Common myeloid progenitor, CD34-positive (primary cell): ENCODE measurements around the gene LRRN2.

Source experiments
- CTCF ChIA-PET: fragments of 350-600 bp; sonication (Branson Sonifier 250); formaldehyde crosslinking; loops from one replicate; lab custom pipeline; 2021; ENCODE audit warnings: antibody characterized with exemption; lab: Charles Lee
- POLR2A ChIA-PET: fragments of 350-600 bp; sonication (Branson Sonifier 250); formaldehyde crosslinking; loops from one replicate; lab custom pipeline; 2021; ENCODE audit warnings: antibody characterized with exemption; lab: Charles Lee
- DNase-seq, 3 donors: peaks; one replicate each; pipeline versions ENCODE4 v3.0.0 to v3.0.0-alpha.2; 2013
- H3K27ac ChIP-seq, 2 experiments: 1 replicate in 1 of 2; 2 replicates in 1 of 2; pipeline ENCODE4 v1.7.0; 2013; ENCODE audit warnings: inconsistent platforms in 2 of 2, low read length in 2 of 2, mild to moderate bottlenecking in 2 of 2, low read depth in 1 of 2, moderate library complexity in 1 of 2; ENCODE audit not compliant: severe bottlenecking in 2 of 2, insufficient read depth in 1 of 2, poor library complexity in 1 of 2
- H3K27me3 ChIP-seq, 5 experiments: replicated peaks in 2 of 5; 1 replicate in 3 of 5; 2 replicates in 2 of 5; pipeline versions ENCODE4 v1.6.1 to v1.7.0; 2013; ENCODE audit warnings: low read length in 4 of 5, mild to moderate bottlenecking in 2 of 5, moderate library complexity in 2 of 5, inconsistent platforms in 1 of 5; ENCODE audit not compliant: insufficient read depth in 5 of 5, control insufficient read depth in 4 of 5
- H3K36me3 ChIP-seq, 4 experiments: 1 replicate in 2 of 4; 2 replicates in 2 of 4; pipeline versions ENCODE4 v1.6.1 to v1.7.0; 2013; ENCODE audit warnings: low read length in 3 of 4, control low read depth in 1 of 4, mild to moderate bottlenecking in 1 of 4; ENCODE audit not compliant: control insufficient read depth in 4 of 4, insufficient read depth in 4 of 4
- H3K4me1 ChIP-seq, 4 experiments: 1 replicate in 3 of 4; 2 replicates in 1 of 4; pipeline versions ENCODE4 v1.6.1 to v1.7.1; 2013; ENCODE audit warnings: low read length in 3 of 4, mild to moderate bottlenecking in 3 of 4, control low read depth in 1 of 4, inconsistent platforms in 1 of 4, moderate library complexity in 1 of 4; ENCODE audit not compliant: control insufficient read depth in 4 of 4, insufficient read depth in 4 of 4; ENCODE audit errors: control extremely low read depth in 1 of 4
- H3K4me3 ChIP-seq, 7 experiments: 1 replicate in 4 of 7; 2 replicates in 3 of 7; pipeline versions ENCODE4 v1.5.1 to v1.7.0; 2013; ENCODE audit warnings: mild to moderate bottlenecking in 7 of 7, low read length in 6 of 7, moderate library complexity in 6 of 7, inconsistent platforms in 2 of 7, low read depth in 2 of 7, control low read depth in 1 of 7; ENCODE audit not compliant: insufficient read depth in 4 of 7, control insufficient read depth in 1 of 7; ENCODE audit errors: extremely low read depth in 1 of 7
- H3K9me3 ChIP-seq, 5 experiments: 1 replicate in 4 of 5; 2 replicates in 1 of 5; pipeline versions ENCODE4 v1.6.1 to v1.7.1; 2013; ENCODE audit warnings: low read length in 4 of 5, mild to moderate bottlenecking in 2 of 5, inconsistent platforms in 1 of 5, low read depth in 1 of 5, moderate library complexity in 1 of 5; ENCODE audit not compliant: control insufficient read depth in 4 of 5, insufficient read depth in 2 of 5; ENCODE audit errors: control extremely low read depth in 1 of 5
- WGBS: methylation state at CpG from one replicate; pipeline ENCODE4 v1.1.5; 2013; ENCODE audit not compliant: insufficient coverage; 5-methylcytosine and 5-hydroxymethylcytosine counted together

LRRN2 gene

DNA sequence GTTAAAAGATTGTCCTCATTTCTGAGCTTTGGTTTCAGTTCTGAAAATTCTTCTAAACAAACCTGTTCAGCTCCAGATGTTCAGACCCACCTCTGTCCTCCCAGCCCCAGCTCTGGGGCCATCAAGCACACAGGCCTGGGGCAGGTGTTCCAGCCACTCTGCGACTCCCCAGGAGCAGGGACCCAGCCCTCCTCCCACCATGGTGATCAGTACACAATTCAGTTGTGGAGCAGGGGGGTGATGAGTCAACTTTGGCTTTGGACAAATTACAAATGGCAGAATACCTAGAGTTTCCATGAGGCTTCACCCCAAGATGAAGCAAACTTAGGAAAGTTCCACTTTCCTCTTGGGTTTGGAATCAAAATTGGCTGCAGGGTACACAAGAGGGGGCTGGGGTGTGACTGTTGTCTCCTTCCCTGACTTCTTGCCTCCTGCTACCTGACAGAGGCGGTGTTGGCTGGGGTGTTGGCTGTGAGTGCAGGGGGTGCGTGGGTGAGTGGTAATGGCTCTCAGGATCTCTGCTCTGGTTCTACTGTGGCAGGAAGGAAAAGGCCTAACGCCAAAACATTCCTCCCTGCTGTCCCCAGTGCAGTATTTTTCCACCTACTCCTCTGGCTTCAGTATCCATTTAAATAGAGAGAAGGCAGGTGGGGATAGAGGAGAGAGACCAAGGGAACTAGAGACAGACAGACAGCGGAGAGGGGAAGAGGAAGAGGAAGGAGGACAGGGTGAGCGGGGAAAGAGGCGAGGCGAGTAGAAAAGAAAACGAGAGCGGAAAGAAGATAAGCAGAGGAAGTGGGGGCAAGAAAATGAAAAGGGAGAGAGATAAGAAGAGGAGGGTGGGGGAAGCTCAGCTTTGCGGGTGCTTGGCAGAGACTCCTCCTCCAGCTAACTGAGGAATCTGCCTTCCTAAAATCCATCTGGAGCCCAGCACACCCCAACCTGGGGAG lies 20.6 kb upstream of the LRRN2 start:
- 62% methylated on average over 8 of the region's 11 CpGs for WGBS
- Histone ChIP-seq H3K4me1 (peaks cover 0 to 3% (median 0%) of the 10 kb centered on the region in 4 experiments), H3K9me3 (peaks cover 0 to 1% (median 0%) of the 10 kb centered on the region in 5 experiments), H3K27ac (peak overlapping the region in 1 of 2 experiments; percentile 9), H3K36me3 (no peaks in the 10 kb centered on the region), H3K4me3 (no peak overlapping the region), H3K27me3 (peaks cover 0 to 22% (median 6%) of the 10 kb centered on the region in 5 experiments)
- POLR2A ChIA-PET = no interaction called here
- CTCF ChIA-PET = no interaction called here
- DNase-seq = peak in 1 of 3 donors; percentile 20

GRCh38 chr1:204705493-204705811 lies 19.9 kb upstream of the LRRN2 start:
- 93% methylated on average over 2 of the region's 5 CpGs for WGBS
- H3K27me3 ChIP-seq = peaks cover 0 to 15% (median 4%) of the 10 kb centered on the region in 5 experiments
- no peaks in the 10 kb centered on the region for H3K36me3 ChIP-seq
- H3K4me1 ChIP-seq = peaks cover 0 to 3% (median 0%) of the 10 kb centered on the region in 4 experiments
- peak overlapping the region in 1 of 2 experiments; percentile 9 for H3K27ac ChIP-seq
- POLR2A ChIA-PET = no interaction called here
- CTCF ChIA-PET = interaction anchor here (1.0 kb wide), 1 partner anchor 45 kb away, joined by 3 read pairs; no protein-coding TSS in a partner anchor
- no peak overlapping the region for H3K4me3 ChIP-seq
- DNase-seq = no peak
- H3K9me3 ChIP-seq = peaks cover 0 to 1% (median 0%) of the 10 kb centered on the region in 5 experiments

GRCh38 chr1:204704794-204705492 lies 19.4 kb upstream of the LRRN2 start:
- peaks cover 0 to 3% (median 0%) of the 10 kb centered on the region in 4 experiments for H3K4me1 ChIP-seq
- WGBS = 88% methylated on average over 3 of the region's 4 CpGs
- ChIA-PET CTCF (interaction anchor here (1.0 kb wide), 2 partner anchors 12 to 45 kb away, joined by 3 read pairs; no protein-coding TSS in a partner anchor), POLR2A (no interaction called here)
- no peak for DNase-seq
- peaks cover 0 to 10% (median 4%) of the 10 kb centered on the region in 5 experiments for H3K27me3 ChIP-seq
- H3K9me3 ChIP-seq = peaks cover 0 to 1% (median 0%) of the 10 kb centered on the region in 5 experiments
- no peak overlapping the region for H3K27ac ChIP-seq
- H3K4me3 ChIP-seq = no peak overlapping the region
- no peaks in the 10 kb centered on the region for H3K36me3 ChIP-seq

DNA sequence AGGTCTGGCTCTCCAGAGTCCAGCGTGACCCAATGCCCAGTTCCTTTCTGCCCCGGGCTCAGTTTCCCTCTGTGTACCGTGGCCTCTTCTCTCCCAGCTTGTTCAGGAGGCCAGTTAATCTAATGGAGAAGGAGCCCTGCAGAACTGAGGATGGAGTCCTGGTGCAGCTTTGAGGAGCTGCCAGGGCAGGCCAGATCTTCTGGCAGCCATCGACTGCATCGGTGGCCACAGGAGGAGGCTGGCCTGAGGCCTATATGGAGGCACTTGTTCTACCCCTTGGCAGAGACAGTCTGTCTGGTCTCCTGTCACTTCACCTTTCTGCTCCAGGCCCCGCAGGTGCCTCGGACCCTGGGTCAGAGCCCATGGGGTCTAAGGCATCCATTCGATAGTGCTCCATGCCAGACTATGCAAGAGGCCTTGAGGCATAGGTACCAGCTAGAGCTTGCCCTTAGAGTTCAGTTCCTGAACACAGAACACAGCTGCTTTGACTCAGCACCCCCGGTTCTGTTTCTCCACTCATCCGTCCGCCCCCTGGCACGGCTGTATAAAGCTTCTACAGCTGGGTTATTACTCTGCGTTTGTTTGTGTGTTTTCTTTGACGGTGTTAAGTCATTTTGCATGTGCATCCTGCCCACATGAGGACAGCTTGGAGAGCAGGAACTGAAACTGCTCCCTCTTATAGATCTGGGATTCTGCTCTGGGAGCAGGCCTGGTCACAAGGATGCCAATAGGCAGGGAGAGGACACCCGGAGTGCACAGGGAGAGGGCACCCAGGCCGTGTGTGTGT lies 18.5 kb upstream of the LRRN2 start:
- Histone ChIP-seq H3K9me3 (peaks cover 0 to 1% (median 0%) of the 10 kb centered on the region in 5 experiments), H3K27ac (no peak overlapping the region), H3K4me3 (no peak overlapping the region), H3K4me1 (peaks cover 0 to 3% (median 0%) of the 10 kb centered on the region in 4 experiments), H3K27me3 (peaks cover 0 to 3% (median 1%) of the 10 kb centered on the region in 5 experiments), H3K36me3 (no peaks in the 10 kb centered on the region)
- DNase-seq = no peak
- 93% methylated on average over 12 of the region's 16 CpGs for WGBS
- CTCF ChIA-PET = interaction anchor here (1.0 to 1.1 kb wide), 2 partner anchors 11 to 22 kb away, joined by 3 read pairs; no protein-coding TSS in a partner anchor
- POLR2A ChIA-PET = no interaction called here

DNA sequence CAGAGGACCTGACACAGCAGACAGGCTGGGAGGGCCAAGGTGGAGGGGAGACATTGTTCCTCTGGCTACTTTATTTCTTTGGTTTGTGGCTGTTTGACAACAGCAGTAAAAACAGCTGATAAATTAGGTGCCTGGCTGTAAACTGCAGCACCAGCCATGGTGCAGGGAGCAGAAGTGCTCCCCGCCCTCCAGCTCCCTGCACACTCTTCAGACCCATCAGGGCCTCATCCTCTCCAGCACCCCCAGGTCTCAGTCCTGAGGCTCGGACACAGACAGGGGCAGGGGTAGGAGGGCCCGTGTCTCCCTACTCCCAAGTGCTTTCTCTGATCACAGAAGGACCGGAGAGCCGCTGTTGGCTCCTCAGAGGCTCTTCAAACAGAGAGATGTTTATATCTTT lies 17.7 kb upstream of the LRRN2 start:
- H3K27me3 ChIP-seq = no peaks in the 10 kb centered on the region
- H3K4me1 ChIP-seq = peaks cover 0 to 3% (median 0%) of the 10 kb centered on the region in 4 experiments
- no peaks in the 10 kb centered on the region for H3K9me3 ChIP-seq
- H3K27ac ChIP-seq = no peak overlapping the region
- DNase-seq = no peak
- H3K36me3 ChIP-seq = no peaks in the 10 kb centered on the region
- ChIA-PET POLR2A (no interaction called here), CTCF (interaction anchor here (1.1 kb wide), 1 partner anchor 22 kb away, joined by 3 read pairs; no protein-coding TSS in a partner anchor)
- H3K4me3 ChIP-seq = no peak overlapping the region
- 50% methylated on average over 4 of the region's 5 CpGs for WGBS

GRCh38 chr1:204702552-204703267 lies 17.2 kb upstream of the LRRN2 start:
- H3K27ac ChIP-seq = no peak overlapping the region
- no peaks in the 10 kb centered on the region for H3K36me3 ChIP-seq
- no peak overlapping the region for H3K4me3 ChIP-seq
- H3K9me3 ChIP-seq = no peaks in the 10 kb centered on the region
- WGBS = 100% methylated on average over 5 of the region's 8 CpGs
- DNase-seq = no peak
- no peaks in the 10 kb centered on the region for H3K27me3 ChIP-seq
- POLR2A ChIA-PET = no interaction called here
- H3K4me1 ChIP-seq = peaks cover 0 to 3% (median 0%) of the 10 kb centered on the region in 4 experiments
- CTCF ChIA-PET = interaction anchor here (1.1 kb wide), 2 partner anchors 16 to 23 kb away, joined by 3 to 4 read pairs; no protein-coding TSS in a partner anchor
